GM19452 (cell line): Measurements from ENCODE around the gene INTS13.
"Not testable (repeated sequence)": the region's sequence is repeated elsewhere in the genome, so short reads cannot be mapped to it uniquely, and the experiment has no call there.

Source experiments
- ATAC-seq: cut with Tn5 transposase; IDR thresholded peaks from one replicate; pipeline ENCODE4 v1.9.1; 2021; ENCODE audit not compliant: unreplicated experiment

Gene INTS13

GRCh38 chr12:26870491-26871419 is 67.0 kb downstream of the INTS13 start:
- no peak for ATAC-seq

DNA sequence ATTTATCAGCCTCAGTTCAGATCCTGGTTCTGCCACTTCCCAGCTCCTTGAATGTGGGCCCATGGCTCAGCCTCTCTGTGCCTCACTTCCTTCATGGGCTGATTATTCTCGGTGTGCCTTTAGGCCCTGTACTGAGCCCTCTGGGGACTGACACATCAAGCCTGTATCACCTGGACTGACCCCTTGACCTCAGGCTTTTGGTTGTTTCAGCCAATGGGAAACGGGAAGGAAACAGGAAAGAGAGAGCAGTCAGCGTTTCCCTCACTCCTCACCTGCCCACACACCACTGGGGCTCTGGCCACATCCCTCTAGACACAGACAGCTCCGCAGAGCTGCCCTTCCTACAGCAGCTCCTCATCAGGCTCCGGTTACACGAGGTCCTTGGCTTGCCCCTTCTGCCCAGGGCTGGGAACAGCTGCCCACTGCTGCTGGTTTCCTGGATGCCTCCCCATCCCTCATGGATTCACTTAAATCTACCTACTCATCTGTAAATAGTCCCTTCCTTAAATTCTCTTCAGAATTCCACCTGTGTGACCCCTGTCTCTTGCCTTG is 67.8 kb downstream of the INTS13 start:
- no peak for ATAC-seq

- ATAC-seq = no peak
Measured at GRCh38 chr12:26869104-26869494, 68.7 kb downstream of the INTS13 start.

- no peak for ATAC-seq
Measured at GRCh38 chr12:26868447-26869103, 69.2 kb downstream of the INTS13 start.

- peak; percentile 81 for ATAC-seq
Measured at GRCh38 chr12:26867080-26867479, 70.7 kb downstream of the INTS13 start.

- no peak for ATAC-seq
Measured at GRCh38 chr12:26863515-26863914, 74.3 kb downstream of the INTS13 start.

GRCh38 chr12:26862787-26863186 is 75.0 kb downstream of the INTS13 start:
- ATAC-seq = not testable (repeated sequence)

DNA sequence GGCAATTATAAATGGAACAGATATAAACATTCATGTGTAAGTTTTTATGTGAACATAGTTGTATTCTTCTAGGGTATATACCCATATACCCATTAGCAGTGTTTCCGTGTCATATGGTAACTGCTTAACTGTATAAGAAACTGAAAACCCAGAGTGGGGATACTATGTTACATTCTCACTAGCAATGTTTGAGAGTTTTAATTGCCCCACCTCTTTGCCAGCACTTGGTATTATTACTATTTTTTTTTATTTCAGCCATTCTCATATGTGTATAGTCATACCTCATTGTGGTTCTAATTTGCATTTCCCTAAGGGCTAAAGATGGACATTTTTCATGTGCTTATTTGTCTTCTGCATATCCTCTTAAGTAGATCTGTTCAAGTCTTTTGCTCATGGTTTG is 76.1 kb downstream of the INTS13 start:
- ATAC-seq = no peak

DNA sequence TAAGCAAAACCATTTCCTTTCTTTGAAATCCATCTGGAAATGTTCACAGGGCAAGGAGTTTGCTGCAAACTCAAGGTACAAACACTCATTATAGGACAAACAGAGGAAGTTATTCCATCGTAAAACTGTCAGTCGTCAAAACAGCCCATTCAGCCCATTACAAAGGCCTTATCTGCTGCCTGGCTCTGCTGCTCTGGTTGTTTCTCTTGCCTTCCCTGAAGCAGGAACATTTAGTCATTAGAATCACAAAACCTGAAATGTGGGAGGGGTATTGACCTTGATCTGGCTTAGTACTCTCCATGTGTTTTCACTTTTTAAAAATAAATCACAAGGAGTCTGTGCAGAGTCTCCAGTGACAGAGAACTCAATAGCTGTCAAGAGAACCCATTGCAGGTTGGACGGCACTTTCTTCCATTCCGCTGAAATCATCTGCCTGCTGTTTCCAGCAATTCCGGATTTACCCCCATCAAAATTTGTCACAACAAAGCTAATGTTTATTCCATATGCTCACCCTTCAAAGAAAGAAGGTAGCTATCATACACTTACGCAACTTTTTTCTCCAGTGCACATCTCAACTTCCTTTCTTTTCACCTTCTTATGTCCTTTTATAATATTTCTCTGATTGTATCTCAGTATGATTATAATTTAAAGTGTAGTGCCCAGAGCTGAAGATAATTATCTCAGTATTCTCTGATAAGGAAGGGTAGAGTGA is 80.2 kb downstream of the INTS13 start:
- no peak for ATAC-seq

- no peak for ATAC-seq
Measured at GRCh38 chr12:26855337-26855736, 82.4 kb downstream of the INTS13 start.
